Tibial artery (tissue), 4 donors: ENCODE results near the gene KCTD7.
"Not testable (repeated sequence)": the region's sequence is repeated elsewhere in the genome, so short reads cannot be mapped to it uniquely, and the experiment has no call there.

Experiments
- DNase-seq, 2 donors: peaks; one replicate each; pipeline ENCODE4 v3.0.0-alpha.2; 2019
- H3K27ac ChIP-seq, 2 donors: fragments of 200-600 bp; sonication (generic) in 1 of 2; 1 replicate in 1 of 2; 2 replicates in 1 of 2; pipeline ENCODE4 v1.5.1; 2018 to 2019; ENCODE audit warnings: mild to moderate bottlenecking in 1 of 2
- H3K27me3 ChIP-seq, 2 donors: fragments of 200-600 bp; sonication (generic) in 1 of 2; one replicate each; pipeline versions ENCODE4 v1.5.1 to v1.6.0; 2016 to 2019
- H3K36me3 ChIP-seq, 3 donors: fragments of 200-600 bp; sonication (generic) in 2 of 3; one replicate each; pipeline ENCODE4 v1.5.1; 2016 to 2019; ENCODE audit warnings: mild to moderate bottlenecking in 2 of 3
- H3K4me1 ChIP-seq, 4 donors: fragments of 200-600 bp; sonication (generic) in 2 of 4; 1 replicate in 3 of 4; 2 replicates in 1 of 4; pipeline ENCODE4 v1.5.1; 2016 to 2019
- H3K4me3 ChIP-seq, 2 donors: fragments of 200-600 bp; sonication (generic) in 1 of 2; 1 replicate in 1 of 2; 2 replicates in 1 of 2; pipeline ENCODE4 v1.5.1; 2018 to 2019; ENCODE audit warnings: mild to moderate bottlenecking in 2 of 2
- H3K9me3 ChIP-seq, 3 donors: fragments of 200-600 bp; sonication (generic) in 1 of 3; one replicate each; pipeline ENCODE4 v1.5.1; 2016 to 2019
- CTCF ChIP-seq, 2 experiments: fragments of 200-600 bp in 1 of 2; fragments of 450-650 bp in 1 of 2; IDR thresholded peaks; one replicate each; pipeline ENCODE4 v1.5.1; 2017 to 2019; ENCODE audit warnings: antibody characterized with exemption in 2 of 2, mild to moderate bottlenecking in 1 of 2, moderate library complexity in 1 of 2
- intact Hi-C: fragments of 100-400 bp; cut with DNase I; formaldehyde crosslinking; loops from one replicate; pipeline ENCODE4 v1.15.0; 2023; ENCODE audit warnings: low total_unique reads

KCTD7 gene

GRCh38 chr7:66591799-66592596 is 36.7 kb upstream of the KCTD7 start:
- Histone ChIP-seq H3K36me3 (no peaks in the 10 kb centered on the region), H3K27ac (peak overlapping the region; percentile 95 to 96), H3K4me3 (peak overlapping the region; percentile 87 to 89), H3K4me1 (peaks cover 5 to 42% (median 23%) of the 10 kb centered on the region in 4 donors), H3K27me3 (no peaks in the 10 kb centered on the region), H3K9me3 (no peaks in the 10 kb centered on the region)
- TF ChIP-seq CTCF (IDR thresholded peaks at IDR 0.05), result no peak
- intact Hi-C loops, result loop anchor here (2.0 kb wide), 1 partner anchor 37 kb away; the partner anchor contains the start of gene KCTD7
- peak; percentile 92 to 96 for DNase-seq

GRCh38 chr7:66592597-66593146 is 36.0 kb upstream of the KCTD7 start:
- peak overlapping the region; percentile 95 to 96 for H3K27ac ChIP-seq
- not testable (repeated sequence) for H3K27me3 ChIP-seq, DNase-seq, H3K36me3 ChIP-seq, H3K9me3 ChIP-seq
- H3K4me1 ChIP-seq, result peaks cover 5 to 38% (median 23%) of the 10 kb centered on the region in 4 donors
- intact Hi-C loops, result loop anchor here (2.0 kb wide), 1 partner anchor 36 kb away; the partner anchor contains the start of gene KCTD7
- peak overlapping the region; percentile 87 to 89 for H3K4me3 ChIP-seq

- intact Hi-C loops, H3K36me3 ChIP-seq, H3K9me3 ChIP-seq, H3K27ac ChIP-seq, DNase-seq, H3K27me3 ChIP-seq, H3K4me3 ChIP-seq: not testable (repeated sequence)
- peaks cover 5 to 27% (median 20%) of the 10 kb centered on the region in 4 donors for H3K4me1 ChIP-seq
Observed at GRCh38 chr7:66594082-66594481, 34.6 kb upstream of the KCTD7 start.

GRCh38 chr7:66597461-66597860 is 31.2 kb upstream of the KCTD7 start:
- no peak for TF ChIP-seq CTCF (IDR thresholded peaks at IDR 0.05)
- DNase-seq, result no peak
- Histone ChIP-seq H3K36me3 (no peaks in the 10 kb centered on the region), H3K4me1 (peaks cover 4 to 6% (median 5%) of the 10 kb centered on the region in 4 donors), H3K27me3 (no peaks in the 10 kb centered on the region), H3K9me3 (no peaks in the 10 kb centered on the region), H3K4me3 (no peak overlapping the region), H3K27ac (no peak overlapping the region)
- intact Hi-C loops, result no loop called here

GRCh38 chr7:66602159-66602558 is 26.5 kb upstream of the KCTD7 start:
- intact Hi-C loops, result no loop called here
- H3K27ac ChIP-seq, result no peak overlapping the region
- no peak for TF ChIP-seq CTCF (IDR thresholded peaks at IDR 0.05)

GRCh38 chr7:66604198-66604597 is 24.5 kb upstream of the KCTD7 start:
- Histone ChIP-seq H3K9me3 (no peaks in the 10 kb centered on the region), H3K4me3 (no peak overlapping the region), H3K4me1 (no peaks in the 10 kb centered on the region), H3K36me3 (no peaks in the 10 kb centered on the region), H3K27me3 (no peaks in the 10 kb centered on the region), H3K27ac (no peak overlapping the region)
- no peak for TF ChIP-seq CTCF (IDR thresholded peaks at IDR 0.05)
- DNase-seq, result no peak
- intact Hi-C loops, result no loop called here

More at GRCh38 chr7:66602159-66602558, 26.5 kb upstream of the KCTD7 start:
- no peaks in the 10 kb centered on the region for H3K27me3 ChIP-seq
- H3K4me3 ChIP-seq, result no peak overlapping the region
- H3K36me3 ChIP-seq, result no peaks in the 10 kb centered on the region
- no peaks in the 10 kb centered on the region for H3K4me1 ChIP-seq
- no peak for DNase-seq
- H3K9me3 ChIP-seq, result no peaks in the 10 kb centered on the region

GRCh38 chr7:66606540-66607291 is 22.0 kb upstream of the KCTD7 start:
- intact Hi-C loops, H3K4me1 ChIP-seq, H3K27ac ChIP-seq, H3K9me3 ChIP-seq, H3K4me3 ChIP-seq, DNase-seq, H3K36me3 ChIP-seq, H3K27me3 ChIP-seq: not testable (repeated sequence)
